Sigmoid colon (tissue), 7 donors: ENCODE data around the gene MUC5B. TPM values are rescaled to one million over a fixed set of nuclear protein-coding genes. Genes with fewer than 3 reads are reported as not detected.
A peak's percentile ranks its signal among the peaks of the same experiment; 100 is the strongest.

Experiments used
- DNase-seq: peaks from one replicate; pipeline ENCODE4 v3.0.0-alpha.2; 2019
- H3K27ac ChIP-seq, 4 donors: fragments of 200-600 bp; sonication (generic); one replicate each; pipeline ENCODE4 v1.5.1; 2016 to 2019; ENCODE audit warnings: mild to moderate bottlenecking in 1 of 4
- H3K27me3 ChIP-seq, 3 donors: fragments of 200-600 bp; sonication (generic); one replicate each; pipeline ENCODE4 v1.5.1; 2019; ENCODE audit warnings: mild to moderate bottlenecking in 1 of 3
- H3K36me3 ChIP-seq, 4 donors: fragments of 200-600 bp; sonication (generic); one replicate each; pipeline ENCODE4 v1.5.1; 2016 to 2019
- H3K4me1 ChIP-seq, 4 donors: fragments of 200-600 bp; sonication (generic); one replicate each; pipeline ENCODE4 v1.5.1; 2017 to 2019
- H3K4me3 ChIP-seq, 4 donors: fragments of 200-600 bp; sonication (generic); one replicate each; pipeline ENCODE4 v1.5.1; 2017 to 2019; ENCODE audit warnings: mild to moderate bottlenecking in 2 of 4, moderate library complexity in 1 of 4
- H3K9me3 ChIP-seq, 4 donors: fragments of 200-600 bp in 3 of 4; sonication (generic) in 3 of 4; one replicate each; pipeline versions ENCODE4 v1.5.1 to v1.6.1; 2013 to 2019
- CTCF ChIP-seq, 4 experiments: fragments of 450-650 bp in 3 of 4; fragments of 200-600 bp in 1 of 4; IDR thresholded peaks; one replicate each; pipeline ENCODE4 v1.5.1; 2016 to 2019; ENCODE audit warnings: antibody characterized with exemption in 4 of 4, mild to moderate bottlenecking in 3 of 4, moderate library complexity in 2 of 4
- EP300 ChIP-seq, 4 donors: sonication (generic); formaldehyde crosslinking; IDR thresholded peaks; one replicate each; pipeline ENCODE4 v1.6.1; 2017; ENCODE audit warnings: antibody characterized with exemption in 4 of 4
- POLR2A ChIP-seq, 2 donors: fragments of 450-650 bp; IDR thresholded peaks; one replicate each; pipeline ENCODE4 v1.6.1; 2016; ENCODE audit warnings: antibody characterized with exemption in 2 of 2, mild to moderate bottlenecking in 2 of 2, moderate library complexity in 2 of 2
- POLR2AphosphoS5 ChIP-seq, 4 donors: sonication (generic); formaldehyde crosslinking; IDR thresholded peaks; one replicate each; pipeline ENCODE4 v1.6.1; 2017; ENCODE audit warnings: antibody characterized with exemption in 4 of 4
- WGBS, 2 donors: extraction: QIAGEN DNeasy Blood & Tissue Kit; methylation state at CpG; one replicate each; pipeline ENCODE4 v1.1.7; 2013; 5-methylcytosine and 5-hydroxymethylcytosine counted together
- intact Hi-C: fragments of 100-400 bp; cut with DNase I; formaldehyde crosslinking; loops from one replicate; pipeline ENCODE4 v1.15.1; 2023
- polyA plus RNA-seq, 3 donors: library from polyadenylated mRNA; stranded (reverse); fragments of 200-250 nt; gene quantifications; one replicate each; pipeline ENCODE4 v1.2.3, GENCODE V29; 2013
- total RNA-seq, 4 donors: library from RNA; depleted of rRNA; stranded (reverse); fragments of >200 nt; gene quantifications; one replicate each; pipeline ENCODE4 v1.1.0, GENCODE V29; 2016
- donor health status: healthy with polysubstance abuse.
- donor health status: Bipolar disorder and iron deficiency.
- donor health status: healthy.

The MUC5B gene
- total and polyA plus RNA-seq, 7 donors: 0.83 to 131 (median 2.8) TPM; not detected in 3

GRCh38 chr11:1232021-1232882, 9.4 kb downstream of the MUC5B start:
- Histone ChIP-seq H3K27ac (no peak overlapping the region), H3K36me3 (no peaks in the 10 kb centered on the region), H3K27me3 (peaks cover 0 to 38% (median 22%) of the 10 kb centered on the region in 3 donors), H3K4me1 (no peaks in the 10 kb centered on the region), H3K4me3 (no peak overlapping the region), H3K9me3 (no peaks in the 10 kb centered on the region)
- peak; percentile 55 for DNase-seq
- intact Hi-C loops: no loop called here
- TF ChIP-seq EP300 (IDR thresholded peaks at IDR 0.05) (no peak), CTCF (IDR thresholded peaks at IDR 0.05) (no peak), POLR2A (IDR thresholded peaks at IDR 0.05) (no peak), POLR2AphosphoS5 (IDR thresholded peaks at IDR 0.05) (no peak)
- WGBS, 2 donors: 76 to 79% methylated on average over 46 of the region's 46 CpGs

- DNase-seq: peak; percentile 50
- Histone ChIP-seq H3K36me3 (no peaks in the 10 kb centered on the region), H3K27me3 (peaks cover 0 to 31% (median 20%) of the 10 kb centered on the region in 3 donors), H3K4me1 (no peaks in the 10 kb centered on the region), H3K9me3 (no peaks in the 10 kb centered on the region), H3K4me3 (no peak overlapping the region), H3K27ac (no peak overlapping the region)
- WGBS, 2 donors: 25 to 66% methylated on average over 30 of the region's 30 CpGs
- intact Hi-C loops: no loop called here
- no peak for TF ChIP-seq CTCF (IDR thresholded peaks at IDR 0.05)
- TF ChIP-seq EP300 (IDR thresholded peaks at IDR 0.05): no peak
- TF ChIP-seq POLR2AphosphoS5 (IDR thresholded peaks at IDR 0.05): no peak
- TF ChIP-seq POLR2A (IDR thresholded peaks at IDR 0.05): no peak
Observed at GRCh38 chr11:1232883-1233321, 10.0 kb downstream of the MUC5B start.

- peak; percentile 53 for DNase-seq
- TF ChIP-seq POLR2A (IDR thresholded peaks at IDR 0.05): no peak
- TF ChIP-seq CTCF (IDR thresholded peaks at IDR 0.05): no peak
- no peak for TF ChIP-seq EP300 (IDR thresholded peaks at IDR 0.05)
- no peak for TF ChIP-seq POLR2AphosphoS5 (IDR thresholded peaks at IDR 0.05)
- no peak overlapping the region for H3K27ac ChIP-seq
- H3K36me3 ChIP-seq: no peaks in the 10 kb centered on the region
- no peaks in the 10 kb centered on the region for H3K4me1 ChIP-seq
- 21 to 61% methylated on average over 21 of the region's 21 CpGs for WGBS, 2 donors
- H3K9me3 ChIP-seq: no peaks in the 10 kb centered on the region
- H3K27me3 ChIP-seq: peaks cover 0 to 25% (median 19%) of the 10 kb centered on the region in 3 donors
- intact Hi-C loops: no loop called here
- no peak overlapping the region for H3K4me3 ChIP-seq
Observed at GRCh38 chr11:1233351-1234053, 10.6 kb downstream of the MUC5B start.

- peak; percentile 61 for DNase-seq
- intact Hi-C loops: no loop called here
- Histone ChIP-seq H3K9me3 (no peaks in the 10 kb centered on the region), H3K4me3 (no peak overlapping the region), H3K27me3 (peaks cover 0 to 18% (median 12%) of the 10 kb centered on the region in 3 donors), H3K36me3 (no peaks in the 10 kb centered on the region), H3K4me1 (no peaks in the 10 kb centered on the region), H3K27ac (no peak overlapping the region)
- 63 to 73% methylated on average over 22 of the region's 22 CpGs for WGBS, 2 donors
- TF ChIP-seq EP300 (IDR thresholded peaks at IDR 0.05) (no peak), CTCF (IDR thresholded peaks at IDR 0.05) (no peak), POLR2AphosphoS5 (IDR thresholded peaks at IDR 0.05) (no peak)
Observed at GRCh38 chr11:1234054-1234720, 11.3 kb downstream of the MUC5B start.
